ENCODE results near the gene SERPINH1.

The SERPINH1 gene

GRCh38 chr11:75555079-75555811 is 6.8 kb upstream of the SERPINH1 start:
- no peak for DNase-seq (ENCODE audit: low read depth)

DNA sequence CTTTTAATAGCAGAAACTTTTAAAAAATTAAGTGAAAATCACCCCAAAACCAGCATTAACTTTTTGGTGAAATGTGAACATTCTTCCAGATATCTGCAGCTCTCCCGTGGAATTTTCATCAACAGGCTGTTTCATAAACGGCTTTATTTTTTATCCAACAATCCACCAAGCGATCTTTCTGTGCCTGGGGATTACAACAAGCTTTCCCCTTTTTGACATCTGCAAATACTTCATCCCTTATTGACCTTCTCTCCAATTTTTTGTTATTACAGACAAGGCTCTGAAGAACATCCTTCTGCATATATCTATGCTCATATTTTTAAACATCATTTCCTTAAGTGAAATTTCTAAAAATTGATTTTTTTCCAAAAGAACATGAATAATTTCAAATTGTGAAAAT is 5.8 kb upstream of the SERPINH1 start:
- no peak for DNase-seq (ENCODE audit: low read depth)

GRCh38 chr11:75557666-75558494 is 4.2 kb upstream of the SERPINH1 start:
- no peak for DNase-seq (ENCODE audit: low read depth)

DNA sequence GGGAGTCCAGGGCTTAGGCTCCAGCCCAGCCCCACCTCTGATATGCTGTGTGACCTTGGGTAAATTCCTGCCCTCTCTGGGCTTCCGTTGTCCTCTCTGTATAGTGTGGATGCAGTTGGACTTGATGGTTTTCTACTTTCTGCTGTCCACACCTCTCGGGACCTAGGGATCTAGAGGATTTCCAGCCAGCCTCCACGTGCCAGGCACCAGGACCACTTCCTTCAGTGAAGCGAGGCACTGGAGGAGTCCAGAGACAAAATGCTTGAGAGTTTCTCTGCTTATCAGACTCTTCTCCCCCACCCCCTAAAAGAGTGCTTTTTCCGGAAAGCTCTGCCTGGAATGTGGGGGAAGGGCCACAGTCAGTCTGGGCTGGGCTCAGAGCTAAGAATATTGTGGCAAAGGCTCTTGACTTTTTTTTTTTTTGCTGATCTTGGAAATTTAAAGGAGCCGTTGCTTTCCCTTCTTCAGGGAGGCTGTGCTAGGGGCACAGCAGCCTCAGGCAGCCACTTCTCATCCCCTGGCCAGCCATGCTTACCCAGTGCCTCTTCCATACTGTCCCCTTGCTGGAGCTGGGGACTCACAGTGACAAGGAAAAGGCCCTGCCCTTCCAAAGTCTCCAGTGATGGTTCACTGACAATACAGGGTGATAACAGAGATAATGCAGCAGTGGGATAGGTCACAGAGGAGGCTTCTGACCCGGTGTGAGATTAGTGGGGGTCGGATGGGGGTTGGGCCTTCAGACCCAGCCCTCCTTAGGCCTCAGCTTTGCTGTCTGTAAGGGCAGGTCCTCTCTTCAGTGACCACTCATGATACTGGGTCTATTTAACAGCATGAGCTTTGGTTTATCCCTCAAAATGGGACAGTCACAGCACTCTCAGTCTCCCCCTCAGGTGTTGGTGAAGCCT is 2.9 kb upstream of the SERPINH1 start:
- DNase-seq (ENCODE audit: low read depth) = no peak

DNA sequence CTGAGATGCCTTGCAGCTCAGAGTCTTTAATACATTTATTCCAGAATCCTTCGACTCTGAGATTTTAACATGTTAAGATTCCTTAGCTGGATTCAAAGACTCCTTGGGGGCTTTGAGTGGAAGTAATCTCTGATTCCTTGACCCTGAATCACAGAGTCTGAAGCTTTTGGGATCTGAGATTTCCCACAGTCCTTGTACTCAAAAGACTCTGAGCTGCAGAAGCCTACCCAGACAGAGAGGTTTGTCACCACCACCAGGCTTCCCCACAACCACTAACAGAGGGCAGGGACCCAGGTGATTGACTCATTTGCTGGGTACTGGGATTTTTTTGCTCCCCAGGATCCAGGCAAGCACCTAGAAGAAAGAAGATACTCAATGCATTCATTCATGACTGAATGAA is 1.4 kb upstream of the SERPINH1 start:
- DNase-seq (ENCODE audit: low read depth) = no peak

DNA sequence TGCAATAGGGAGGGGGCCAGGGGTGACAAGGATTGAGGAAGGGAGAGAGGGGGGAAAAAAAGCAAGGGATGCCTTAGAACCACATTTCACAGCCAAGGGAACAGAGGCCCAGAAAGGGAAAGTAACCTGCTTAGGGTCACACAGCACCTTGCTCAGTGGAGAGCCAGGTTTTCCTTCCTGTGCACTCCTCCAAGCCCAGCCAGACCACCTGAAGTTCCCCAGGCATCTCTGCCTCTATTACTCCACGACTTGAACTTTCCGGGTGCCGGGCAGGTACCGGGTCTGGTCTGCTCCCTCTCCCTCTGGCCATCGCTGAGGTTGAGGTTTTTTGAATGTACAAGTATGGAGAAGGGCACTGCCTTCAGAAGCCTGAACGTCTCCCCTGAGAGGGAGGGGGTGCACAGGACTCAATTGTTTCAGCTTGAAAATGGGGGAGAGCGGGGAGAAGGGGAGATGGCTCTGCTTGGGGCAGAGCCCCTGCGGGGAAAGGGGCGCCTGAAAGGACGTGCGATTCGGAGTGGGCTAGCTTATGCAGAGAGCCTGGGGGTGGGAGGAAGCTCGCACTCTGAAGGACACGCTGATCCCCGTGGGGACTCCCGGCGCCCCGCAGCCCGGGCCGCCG is 516 bp upstream of the SERPINH1 start:
- DNase-seq (ENCODE audit: low read depth) = no peak

DNA sequence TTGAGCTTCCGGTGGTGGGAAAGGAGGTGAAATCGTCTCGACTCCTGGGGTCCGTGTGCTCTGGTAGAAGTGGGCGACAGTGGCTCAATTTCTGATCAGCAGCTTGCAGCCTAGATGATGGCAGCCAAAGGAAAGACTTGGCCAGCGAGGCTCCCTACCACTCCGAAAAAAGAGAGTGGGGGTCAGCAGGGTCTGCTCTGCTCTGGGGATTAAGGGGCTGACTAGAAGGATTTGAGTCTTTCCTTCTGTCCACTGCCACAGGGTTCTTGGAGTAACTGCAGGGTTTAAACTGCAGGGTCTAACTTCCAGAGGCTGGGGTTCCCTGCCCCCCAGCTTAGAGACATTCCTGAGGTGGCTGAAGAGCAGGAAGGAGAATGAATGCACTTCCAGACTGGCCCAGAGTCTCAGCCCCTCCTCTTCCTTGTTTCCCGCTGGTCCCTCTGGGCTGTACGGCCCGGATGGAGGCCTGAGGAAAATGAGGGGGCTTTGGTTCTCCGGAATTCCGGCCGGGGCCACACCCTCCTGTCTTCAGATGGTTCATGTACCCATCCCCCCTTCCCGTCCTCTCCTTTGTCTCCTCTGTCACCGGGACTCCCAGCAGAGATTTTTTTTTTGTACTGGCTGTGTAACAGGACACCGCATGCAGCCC is 907 bp downstream of the SERPINH1 start:
- no peak for DNase-seq (ENCODE audit: low read depth)

DNA sequence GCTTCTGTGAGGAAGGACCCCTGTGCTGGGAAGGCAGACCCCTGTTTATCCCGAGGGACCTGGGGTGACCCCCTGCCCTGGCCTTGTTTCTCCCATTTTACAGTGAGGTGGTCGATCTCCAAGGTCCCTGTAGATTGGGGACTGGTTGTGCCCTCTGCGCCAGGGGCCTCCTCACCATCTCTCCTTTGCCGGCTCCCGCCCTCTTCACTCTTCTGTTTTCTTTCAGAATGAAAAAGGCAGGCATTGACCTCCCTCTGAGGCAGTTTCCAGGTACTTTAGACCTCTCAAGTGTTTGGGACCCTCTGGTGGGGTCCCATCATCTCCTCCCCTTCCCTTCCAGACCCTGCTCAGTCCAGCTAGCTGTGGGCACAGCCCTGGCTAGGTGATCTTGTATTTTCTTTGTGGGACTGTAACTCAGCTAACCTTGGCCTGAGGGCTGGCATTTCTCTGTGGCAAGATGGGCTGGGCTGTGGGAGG is 1.5 kb downstream of the SERPINH1 start:
- no peak for DNase-seq (ENCODE audit: low read depth)

- DNase-seq (ENCODE audit: low read depth) = no peak
Measured at GRCh38 chr11:75563978-75564552, 2.0 kb downstream of the SERPINH1 start.

GRCh38 chr11:75565221-75565814 is 3.3 kb downstream of the SERPINH1 start:
- no peak for DNase-seq (ENCODE audit: low read depth)

DNA sequence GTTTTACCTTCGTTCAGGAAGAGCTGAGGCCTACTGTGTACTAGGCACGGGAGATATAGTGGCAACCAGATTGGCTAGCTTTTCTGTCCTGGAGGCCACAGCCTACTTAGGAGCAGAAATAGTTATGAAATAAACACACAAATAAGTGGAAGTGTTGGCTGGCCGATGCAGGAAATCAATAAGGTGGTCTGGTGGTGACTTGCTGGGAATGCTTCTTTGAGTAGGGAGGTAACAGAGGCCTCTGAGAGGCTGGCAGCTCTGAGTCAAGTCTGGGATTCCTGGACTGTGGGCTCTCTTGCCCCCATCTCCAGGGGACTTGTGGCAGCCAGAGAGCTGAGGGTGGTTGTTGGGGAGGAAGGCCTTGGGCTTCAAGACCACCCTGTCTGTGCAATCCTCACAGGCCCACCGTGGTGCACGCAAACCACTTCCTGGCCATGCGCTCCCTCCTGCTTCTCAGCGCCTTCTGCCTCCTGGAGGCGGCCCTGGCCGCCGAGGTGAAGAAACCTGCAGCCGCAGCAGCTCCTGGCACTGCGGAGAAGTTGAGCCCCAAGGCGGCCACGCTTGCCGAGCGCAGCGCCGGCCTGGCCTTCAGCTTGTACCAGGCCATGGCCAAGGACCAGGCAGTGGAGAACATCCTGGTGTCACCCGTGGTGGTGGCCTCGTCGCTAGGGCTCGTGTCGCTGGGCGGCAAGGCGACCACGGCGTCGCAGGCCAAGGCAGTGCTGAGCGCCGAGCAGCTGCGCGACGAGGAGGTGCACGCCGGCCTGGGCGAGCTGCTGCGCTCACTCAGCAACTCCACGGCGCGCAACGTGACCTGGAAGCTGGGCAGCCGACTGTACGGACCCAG is 4.1 kb downstream of the SERPINH1 start:
- no peak for DNase-seq (ENCODE audit: low read depth)

DNA sequence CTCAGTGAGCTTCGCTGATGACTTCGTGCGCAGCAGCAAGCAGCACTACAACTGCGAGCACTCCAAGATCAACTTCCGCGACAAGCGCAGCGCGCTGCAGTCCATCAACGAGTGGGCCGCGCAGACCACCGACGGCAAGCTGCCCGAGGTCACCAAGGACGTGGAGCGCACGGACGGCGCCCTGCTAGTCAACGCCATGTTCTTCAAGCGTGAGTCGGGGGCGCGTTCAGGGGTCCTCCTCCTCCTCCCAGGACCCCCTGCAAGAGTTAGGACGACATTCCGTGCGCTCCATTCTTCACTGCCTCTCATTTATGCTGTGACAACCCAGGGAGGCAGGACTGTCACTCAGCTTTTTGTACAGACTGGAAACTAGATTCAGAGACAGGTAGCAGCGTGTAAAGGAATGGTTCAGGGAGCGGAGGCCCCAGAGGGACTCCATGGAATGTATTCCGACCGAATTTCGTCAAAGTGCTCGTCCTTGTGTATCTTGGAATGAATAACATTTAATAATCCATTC is 4.8 kb downstream of the SERPINH1 start:
- no peak for DNase-seq (ENCODE audit: low read depth)

DNA sequence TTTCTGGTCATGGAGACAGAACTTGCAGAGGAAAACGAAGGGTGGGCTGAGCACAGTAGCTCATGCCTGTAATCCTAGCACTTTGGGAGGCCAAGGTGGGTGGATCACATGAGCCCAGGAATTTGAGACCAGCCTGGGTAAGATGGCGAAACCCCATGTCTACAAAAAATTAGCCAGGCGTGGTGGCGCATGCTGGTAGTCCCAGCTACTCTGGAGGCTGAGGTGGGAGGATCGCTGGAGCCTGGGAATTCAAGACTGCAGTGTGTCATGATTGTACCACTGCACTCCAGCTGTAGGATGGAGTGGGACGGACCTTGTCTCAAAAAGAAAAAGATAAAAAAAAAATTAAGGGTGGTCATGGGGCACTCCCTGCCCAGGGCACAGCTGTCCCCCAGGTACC is 5.9 kb downstream of the SERPINH1 start:
- no peak for DNase-seq (ENCODE audit: low read depth)

GRCh38 chr11:75568616-75569219 is 6.7 kb downstream of the SERPINH1 start:
- DNase-seq (ENCODE audit: low read depth) = no peak

- no peak for DNase-seq (ENCODE audit: low read depth)
Measured at GRCh38 chr11:75570559-75571139, 8.6 kb downstream of the SERPINH1 start.

GRCh38 chr11:75571625-75572024 is 9.6 kb downstream of the SERPINH1 start:
- no peak for DNase-seq (ENCODE audit: low read depth)

DNA sequence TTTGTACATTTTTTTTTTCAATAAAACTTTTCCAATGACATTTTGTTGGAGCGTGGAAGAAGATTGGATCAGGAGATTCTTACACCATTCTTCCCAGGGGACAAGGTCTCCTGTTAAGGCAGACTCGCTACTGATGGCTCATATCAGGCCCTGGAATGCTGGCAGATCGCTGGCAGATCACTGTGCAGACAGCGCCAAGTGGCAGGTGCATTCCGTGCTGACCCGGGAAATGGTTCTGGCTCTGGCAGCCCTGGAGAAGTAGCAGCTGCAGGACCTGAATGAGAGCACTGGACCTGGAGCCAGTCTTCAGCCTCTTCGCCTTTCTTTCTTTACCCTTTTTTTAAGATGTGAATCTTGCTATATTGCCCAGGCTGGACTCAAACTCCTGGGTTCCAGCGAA is 10.7 kb downstream of the SERPINH1 start:
- DNase-seq (ENCODE audit: low read depth) = no peak
